GM23338 (cell line): Measurements from ENCODE around the gene LPO. TPM values are rescaled to one million over a fixed set of nuclear protein-coding genes. Genes with fewer than 3 reads are reported as not detected.
A peak's percentile ranks its signal among the peaks of the same experiment; 100 is the strongest.

Experiments used
- ATAC-seq: fragments of 200-7000 bp; cut with Tn5 transposase; 3 replicates; pipeline ENCODE4 v1.9.1; 2020
- DNase-seq: peaks from one replicate; pipeline ENCODE4 v3.0.0-alpha.2; 2015; ENCODE audit warnings: low spot score
- H2AFZ ChIP-seq: fragments of 200-600 bp; sonication (generic); 2 replicates; pipeline ENCODE4 v1.8.0; 2016; ENCODE audit warnings: antibody characterized with exemption, mild to moderate bottlenecking, moderate library complexity
- H3F3A ChIP-seq: fragments of 200-600 bp; sonication (generic); replicated peaks from 2 replicates; pipeline ENCODE4 v1.8.0; 2017; ENCODE audit warnings: antibody characterized with exemption, mixed run types, low read depth
- H3K27ac ChIP-seq: fragments of 200-600 bp; sonication (generic); 2 replicates; pipeline ENCODE4 v1.6.1; 2016; ENCODE audit warnings: low read depth
- H3K27me3 ChIP-seq: fragments of 200-600 bp; sonication (generic); 2 replicates; pipeline ENCODE4 v1.8.0; 2016; ENCODE audit warnings: mild to moderate bottlenecking, mixed run types, moderate library complexity; ENCODE audit not compliant: insufficient read depth
- H3K36me3 ChIP-seq: fragments of 200-600 bp; sonication (generic); 2 replicates; pipeline ENCODE4 v1.8.0; 2016; ENCODE audit warnings: mild to moderate bottlenecking; ENCODE audit not compliant: insufficient read depth
- H3K4me1 ChIP-seq: fragments of 200-600 bp; sonication (generic); 2 replicates; pipeline ENCODE4 v1.8.0; 2016; ENCODE audit warnings: mild to moderate bottlenecking, moderate library complexity; ENCODE audit not compliant: insufficient read depth
- H3K4me2 ChIP-seq: fragments of 200-600 bp; sonication (generic); 2 replicates; pipeline ENCODE4 v1.7.1; 2017; ENCODE audit warnings: mixed run types
- H3K4me3 ChIP-seq: fragments of 200-600 bp; sonication (generic); 2 replicates; pipeline ENCODE4 v1.6.1; 2016; ENCODE audit warnings: mixed run types
- H3K79me2 ChIP-seq: fragments of 200-600 bp; sonication (generic); replicated peaks from 2 replicates; pipeline ENCODE4 v1.8.0; 2017; ENCODE audit warnings: mild to moderate bottlenecking; ENCODE audit not compliant: insufficient read depth
- H3K9me2 ChIP-seq: fragments of 200-600 bp; sonication (generic); 2 replicates; pipeline ENCODE4 v1.8.0; 2017; ENCODE audit not compliant: insufficient read depth
- H4K20me1 ChIP-seq: fragments of 200-600 bp; sonication (generic); replicated peaks from 2 replicates; pipeline ENCODE4 v1.8.0; 2017; ENCODE audit warnings: mild to moderate bottlenecking; ENCODE audit not compliant: insufficient read depth
- H3K27ac Mint-ChIP-seq: 2 replicates; pipeline ENCODE4 v1.8.0; 2020; ENCODE audit warnings: inconsistent platforms, mild to moderate bottlenecking, moderate library complexity, mixed read lengths
- H3K27me3 Mint-ChIP-seq: 3 replicates; pipeline ENCODE4 v1.8.0; 2022; ENCODE audit warnings: low read depth, mild to moderate bottlenecking, moderate library complexity, mixed read lengths, inconsistent platforms; ENCODE audit not compliant: insufficient read depth, poor library complexity
- H3K36me3 Mint-ChIP-seq: 3 replicates; pipeline ENCODE4 v1.8.0; 2021; ENCODE audit warnings: low read depth, mild to moderate bottlenecking, inconsistent platforms, moderate library complexity, mixed read lengths
- H3K4me1 Mint-ChIP-seq: 3 replicates; pipeline ENCODE4 v1.8.0; 2020; ENCODE audit warnings: mild to moderate bottlenecking, inconsistent platforms, mixed read lengths
- H3K4me3 Mint-ChIP-seq: 3 replicates; pipeline ENCODE4 v1.8.0; 2021; ENCODE audit warnings: moderate library complexity, mild to moderate bottlenecking, inconsistent platforms, mixed read lengths
- H3K9me3 Mint-ChIP-seq: 3 replicates; pipeline ENCODE4 v1.8.0; 2020; ENCODE audit warnings: moderate library complexity, mild to moderate bottlenecking, inconsistent platforms, mixed read lengths
- CREB1 ChIP-seq: fragments of 250-450 bp; sonication (Bioruptor Pico); IDR thresholded peaks from 2 replicates; pipeline ENCODE4 v1.5.0; 2020; ENCODE audit warnings: low read depth, mild to moderate bottlenecking, moderate library complexity
- ETS1 ChIP-seq: IDR thresholded peaks from 2 replicates; pipeline ENCODE4 v1.6.1; 2016; ENCODE audit warnings: antibody characterized with exemption
- EZH2 ChIP-seq: fragments of 200-600 bp; sonication (generic); IDR thresholded peaks from one replicate; pipeline ENCODE4 v1.8.0; 2017; ENCODE audit warnings: antibody characterized with exemption, mild to moderate bottlenecking, low read depth; ENCODE audit not compliant: unreplicated experiment
- JUNB ChIP-seq: IDR thresholded peaks from one replicate; pipeline ENCODE4 v1.6.1; 2016; ENCODE audit warnings: antibody characterized with exemption; ENCODE audit not compliant: unreplicated experiment
- NANOG ChIP-seq: IDR thresholded peaks from 2 replicates; pipeline ENCODE4 v1.6.1; 2016; ENCODE audit warnings: antibody characterized with exemption, borderline replicate concordance
- POLR2AphosphoS5 ChIP-seq: IDR thresholded peaks from 2 replicates; pipeline ENCODE4 v1.6.1; 2016; ENCODE audit warnings: antibody characterized with exemption, low read depth
- REST ChIP-seq: IDR thresholded peaks from one replicate; pipeline ENCODE4 v1.6.1; 2018; ENCODE audit warnings: antibody characterized with exemption; ENCODE audit not compliant: unreplicated experiment
- STAT1 ChIP-seq: IDR thresholded peaks from one replicate; pipeline ENCODE4 v1.6.1; 2016; ENCODE audit warnings: antibody characterized with exemption; ENCODE audit not compliant: unreplicated experiment
- ZNF114 ChIP-seq: fragments of 250-450 bp; sonication (Bioruptor Pico); IDR thresholded peaks from 2 replicates; pipeline ENCODE4 v1.5.0; 2020; ENCODE audit warnings: mild to moderate bottlenecking, moderate library complexity
- ZNF331 ChIP-seq: fragments of 250-450 bp; sonication (Bioruptor Pico); IDR thresholded peaks from 2 replicates; pipeline ENCODE4 v1.5.0; 2020; ENCODE audit warnings: low read depth, mild to moderate bottlenecking, moderate library complexity
- polyA plus RNA-seq: library from polyadenylated mRNA; unstranded; fragments of >200 nt; fragmentation: Nextera tagmentation; extraction: Ambion mirVana; gene quantifications from 2 replicates; pipeline ENCODE4 v1.2.1, GENCODE V29; 2016
- total RNA-seq: library from RNA; depleted of rRNA; stranded (reverse); fragments of >200 nt; shearing (Covaris generic); gene quantifications from 2 replicates; pipeline ENCODE4 v1.2.3, GENCODE V29; 2014
- TF ChIP-seq, protein P1 (sequence below), 2 experiments: fragments of 200-600 bp in 1 of 2; sonication (generic) in 1 of 2; conservative IDR thresholded peaks; 2 replicates each; pipeline versions ENCODE4 v1.5.1 to v1.6.1; 2016 to 2017; ENCODE audit warnings: antibody characterized with exemption in 2 of 2, low read depth in 2 of 2, mild to moderate bottlenecking in 2 of 2, moderate library complexity in 1 of 2
- TF ChIP-seq, protein P2 (sequence below): fragments of 250-450 bp; sonication (Bioruptor Pico); IDR thresholded peaks from 2 replicates; pipeline ENCODE4 v1.5.0; 2020; ENCODE audit warnings: mild to moderate bottlenecking, moderate library complexity

Gene LPO
- total and polyA plus RNA-seq, 2 experiments from 2014 or later = 0.13 to 0.35 TPM

DNA sequence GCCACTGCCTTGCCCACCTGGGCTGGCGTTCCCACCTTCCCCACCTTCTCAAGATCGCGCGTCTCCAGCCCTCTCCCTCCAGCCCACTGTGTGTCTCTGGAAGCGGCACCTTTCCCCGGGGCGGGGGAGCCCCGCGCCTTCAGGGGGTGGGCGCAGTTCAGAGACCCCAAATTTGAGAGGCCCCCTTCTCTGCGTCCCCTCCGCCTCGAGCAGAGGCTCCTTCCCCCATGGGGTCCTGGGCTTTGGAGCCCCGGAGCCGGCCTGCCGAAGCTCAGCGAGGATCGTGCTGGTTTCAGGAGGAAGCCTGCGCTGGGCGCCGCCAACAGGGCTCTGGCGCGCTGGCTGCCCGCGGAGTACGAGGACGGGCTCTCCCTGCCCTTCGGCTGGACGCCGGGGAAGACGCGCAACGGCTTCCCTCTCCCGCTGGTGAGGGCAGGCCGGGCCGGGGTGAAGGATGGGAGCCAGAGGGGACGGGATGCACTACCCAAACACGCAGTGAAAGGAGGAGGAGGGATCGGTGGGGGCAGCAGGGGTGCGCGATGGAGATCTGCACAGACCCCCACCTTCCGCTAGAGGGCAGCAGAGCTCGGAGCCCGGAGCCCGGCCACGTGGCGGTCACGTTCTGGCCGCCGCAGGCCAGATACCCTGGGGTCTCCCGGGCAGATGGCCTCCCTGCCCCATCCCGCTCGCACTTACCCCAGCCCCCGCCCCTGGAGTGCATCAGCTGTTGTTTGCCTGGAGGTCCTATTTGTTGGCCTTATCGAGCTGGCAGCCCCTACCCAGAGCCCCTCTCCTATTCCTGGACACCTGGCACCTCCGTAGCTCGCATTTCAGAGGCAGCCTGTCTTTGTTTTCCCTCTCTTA is 11.1 kb downstream of the LPO start:
- peak overlapping the region; percentile 61 for H3K4me3 ChIP-seq
- Mint-ChIP-seq H3K9me3 (peaks cover 12% of the 10 kb centered on the region), H3K4me1 (peaks cover 16% of the 10 kb centered on the region), H3K27ac (no peak overlapping the region), H3K4me3 (peak overlapping the region; percentile 64), H3K36me3 (peaks cover 8% of the 10 kb centered on the region), H3K27me3 (peaks cover 65% of the 10 kb centered on the region)
- H3K27me3 ChIP-seq = peaks cover 82% of the 10 kb centered on the region
- no peaks in the 10 kb centered on the region for H3K36me3 ChIP-seq
- peak; percentile 79 for DNase-seq
- no peaks in the 10 kb centered on the region for H4K20me1 ChIP-seq
- ATAC-seq = peak; percentile 89
- no peaks in the 10 kb centered on the region for H3K79me2 ChIP-seq
- no peak for TF ChIP-seq ZNF114
- no peak for TF ChIP-seq POLR2AphosphoS5
- TF ChIP-seq, protein P1, sequence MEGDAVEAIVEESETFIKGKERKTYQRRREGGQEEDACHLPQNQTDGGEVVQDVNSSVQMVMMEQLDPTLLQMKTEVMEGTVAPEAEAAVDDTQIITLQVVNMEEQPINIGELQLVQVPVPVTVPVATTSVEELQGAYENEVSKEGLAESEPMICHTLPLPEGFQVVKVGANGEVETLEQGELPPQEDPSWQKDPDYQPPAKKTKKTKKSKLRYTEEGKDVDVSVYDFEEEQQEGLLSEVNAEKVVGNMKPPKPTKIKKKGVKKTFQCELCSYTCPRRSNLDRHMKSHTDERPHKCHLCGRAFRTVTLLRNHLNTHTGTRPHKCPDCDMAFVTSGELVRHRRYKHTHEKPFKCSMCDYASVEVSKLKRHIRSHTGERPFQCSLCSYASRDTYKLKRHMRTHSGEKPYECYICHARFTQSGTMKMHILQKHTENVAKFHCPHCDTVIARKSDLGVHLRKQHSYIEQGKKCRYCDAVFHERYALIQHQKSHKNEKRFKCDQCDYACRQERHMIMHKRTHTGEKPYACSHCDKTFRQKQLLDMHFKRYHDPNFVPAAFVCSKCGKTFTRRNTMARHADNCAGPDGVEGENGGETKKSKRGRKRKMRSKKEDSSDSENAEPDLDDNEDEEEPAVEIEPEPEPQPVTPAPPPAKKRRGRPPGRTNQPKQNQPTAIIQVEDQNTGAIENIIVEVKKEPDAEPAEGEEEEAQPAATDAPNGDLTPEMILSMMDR (conservative IDR thresholded peaks at IDR 0.05; ENCODE audit: low read depth in 2 of 2) = peak; percentile 76 to 78
- TF ChIP-seq REST = no peak
- no peak for TF ChIP-seq ETS1
- peak; percentile 18 for TF ChIP-seq EZH2
- TF ChIP-seq JUNB = no peak
- no peak for TF ChIP-seq STAT1
- TF ChIP-seq ZNF331 (CRISPR knock-in tag) = no peak
- TF ChIP-seq CREB1 (CRISPR knock-in tag) = peak; percentile 43
- TF ChIP-seq, protein P2, sequence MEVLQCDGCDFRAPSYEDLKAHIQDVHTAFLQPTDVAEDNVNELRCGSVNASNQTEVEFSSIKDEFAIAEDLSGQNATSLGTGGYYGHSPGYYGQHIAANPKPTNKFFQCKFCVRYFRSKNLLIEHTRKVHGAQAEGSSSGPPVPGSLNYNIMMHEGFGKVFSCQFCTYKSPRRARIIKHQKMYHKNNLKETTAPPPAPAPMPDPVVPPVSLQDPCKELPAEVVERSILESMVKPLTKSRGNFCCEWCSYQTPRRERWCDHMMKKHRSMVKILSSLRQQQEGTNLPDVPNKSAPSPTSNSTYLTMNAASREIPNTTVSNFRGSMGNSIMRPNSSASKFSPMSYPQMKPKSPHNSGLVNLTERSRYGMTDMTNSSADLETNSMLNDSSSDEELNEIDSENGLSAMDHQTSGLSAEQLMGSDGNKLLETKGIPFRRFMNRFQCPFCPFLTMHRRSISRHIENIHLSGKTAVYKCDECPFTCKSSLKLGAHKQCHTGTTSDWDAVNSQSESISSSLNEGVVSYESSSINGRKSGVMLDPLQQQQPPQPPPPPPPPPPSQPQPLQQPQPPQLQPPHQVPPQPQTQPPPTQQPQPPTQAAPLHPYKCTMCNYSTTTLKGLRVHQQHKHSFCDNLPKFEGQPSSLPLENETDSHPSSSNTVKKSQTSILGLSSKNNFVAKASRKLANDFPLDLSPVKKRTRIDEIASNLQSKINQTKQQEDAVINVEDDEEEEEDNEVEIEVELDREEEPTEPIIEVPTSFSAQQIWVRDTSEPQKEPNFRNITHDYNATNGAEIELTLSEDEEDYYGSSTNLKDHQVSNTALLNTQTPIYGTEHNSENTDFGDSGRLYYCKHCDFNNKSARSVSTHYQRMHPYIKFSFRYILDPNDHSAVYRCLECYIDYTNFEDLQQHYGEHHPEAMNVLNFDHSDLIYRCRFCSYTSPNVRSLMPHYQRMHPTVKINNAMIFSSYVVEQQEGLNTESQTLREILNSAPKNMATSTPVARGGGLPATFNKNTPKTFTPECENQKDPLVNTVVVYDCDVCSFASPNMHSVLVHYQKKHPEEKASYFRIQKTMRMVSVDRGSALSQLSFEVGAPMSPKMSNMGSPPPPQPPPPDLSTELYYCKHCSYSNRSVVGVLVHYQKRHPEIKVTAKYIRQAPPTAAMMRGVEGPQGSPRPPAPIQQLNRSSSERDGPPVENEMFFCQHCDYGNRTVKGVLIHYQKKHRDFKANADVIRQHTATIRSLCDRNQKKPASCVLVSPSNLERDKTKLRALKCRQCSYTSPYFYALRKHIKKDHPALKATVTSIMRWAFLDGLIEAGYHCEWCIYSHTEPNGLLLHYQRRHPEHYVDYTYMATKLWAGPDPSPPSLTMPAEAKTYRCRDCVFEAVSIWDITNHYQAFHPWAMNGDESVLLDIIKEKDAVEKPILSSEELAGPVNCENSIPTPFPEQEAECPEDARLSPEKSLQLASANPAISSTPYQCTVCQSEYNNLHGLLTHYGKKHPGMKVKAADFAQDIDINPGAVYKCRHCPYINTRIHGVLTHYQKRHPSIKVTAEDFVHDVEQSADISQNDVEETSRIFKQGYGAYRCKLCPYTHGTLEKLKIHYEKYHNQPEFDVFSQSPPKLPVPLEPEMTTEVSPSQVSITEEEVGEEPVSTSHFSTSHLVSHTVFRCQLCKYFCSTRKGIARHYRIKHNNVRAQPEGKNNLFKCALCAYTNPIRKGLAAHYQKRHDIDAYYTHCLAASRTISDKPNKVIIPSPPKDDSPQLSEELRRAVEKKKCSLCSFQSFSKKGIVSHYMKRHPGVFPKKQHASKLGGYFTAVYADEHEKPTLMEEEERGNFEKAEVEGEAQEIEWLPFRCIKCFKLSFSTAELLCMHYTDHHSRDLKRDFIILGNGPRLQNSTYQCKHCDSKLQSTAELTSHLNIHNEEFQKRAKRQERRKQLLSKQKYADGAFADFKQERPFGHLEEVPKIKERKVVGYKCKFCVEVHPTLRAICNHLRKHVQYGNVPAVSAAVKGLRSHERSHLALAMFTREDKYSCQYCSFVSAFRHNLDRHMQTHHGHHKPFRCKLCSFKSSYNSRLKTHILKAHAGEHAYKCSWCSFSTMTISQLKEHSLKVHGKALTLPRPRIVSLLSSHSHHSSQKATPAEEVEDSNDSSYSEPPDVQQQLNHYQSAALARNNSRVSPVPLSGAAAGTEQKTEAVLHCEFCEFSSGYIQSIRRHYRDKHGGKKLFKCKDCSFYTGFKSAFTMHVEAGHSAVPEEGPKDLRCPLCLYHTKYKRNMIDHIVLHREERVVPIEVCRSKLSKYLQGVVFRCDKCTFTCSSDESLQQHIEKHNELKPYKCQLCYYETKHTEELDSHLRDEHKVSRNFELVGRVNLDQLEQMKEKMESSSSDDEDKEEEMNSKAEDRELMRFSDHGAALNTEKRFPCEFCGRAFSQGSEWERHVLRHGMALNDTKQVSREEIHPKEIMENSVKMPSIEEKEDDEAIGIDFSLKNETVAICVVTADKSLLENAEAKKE (CRISPR knock-in tag) = no peak
- TF ChIP-seq NANOG = no peak
- H3K27ac ChIP-seq = no peak overlapping the region
- H3K9me2 ChIP-seq = 0 out of 2 replicates have a peak, but pooled peaks cover 4% of the 10 kb centered on the region
- peak overlapping the region; percentile 99 for H2AFZ ChIP-seq
- H3K4me1 ChIP-seq = peaks cover 10% of the 10 kb centered on the region; the same call in 1 of the 2 replicates
- no peaks in the 10 kb centered on the region for H3F3A ChIP-seq
- peak overlapping the region; percentile 89 for H3K4me2 ChIP-seq
